Measurements from ENCODE around the gene LIME1.

LIME1 gene

DNA sequence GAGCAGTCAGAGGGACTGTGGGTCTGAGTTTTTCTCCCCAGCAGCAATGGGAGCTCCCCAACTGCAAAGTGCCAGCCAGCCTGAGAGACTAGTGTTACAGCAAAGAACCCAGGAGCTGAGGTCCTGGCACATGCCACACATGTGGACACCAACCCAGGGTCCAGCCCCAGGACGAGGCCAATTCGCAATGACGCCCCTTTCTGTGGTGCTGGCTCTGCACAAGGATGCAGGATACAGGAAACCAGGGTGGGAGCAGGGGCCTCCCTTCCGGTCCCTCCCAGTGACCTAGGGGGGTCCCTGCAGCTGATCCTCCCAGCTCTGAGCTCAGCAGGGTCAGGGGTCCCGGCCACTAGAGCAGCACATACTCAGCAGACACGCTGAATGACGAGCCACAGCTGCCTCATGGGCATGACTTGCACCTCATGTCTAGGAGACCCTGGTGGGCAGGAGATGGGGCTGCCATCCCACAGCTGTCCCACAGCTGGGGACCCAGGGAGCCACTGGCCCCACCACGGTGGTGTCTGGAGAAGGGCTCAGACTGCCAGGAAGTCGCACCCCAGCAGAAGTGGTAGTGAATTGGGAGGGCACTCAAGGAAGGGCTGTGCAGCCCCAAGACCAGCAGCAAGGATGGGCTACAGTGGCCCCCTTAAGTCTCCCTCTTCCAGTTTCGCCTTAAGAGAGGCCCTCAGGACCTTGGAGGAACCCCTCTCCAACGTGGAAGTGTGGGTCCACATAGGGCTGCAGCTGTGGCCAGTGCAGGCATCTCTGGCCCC, 32.3 kb upstream of the LIME1 start:
- H3K27me3 ChIP-seq (ENCODE audit: insufficient read depth, low read depth, severe bottlenecking) = no peaks in the 10 kb centered on the region
- H3K27ac ChIP-seq = no peak overlapping the region
- no peak for DNase-seq
- no peak for TF ChIP-seq CTCF (IDR thresholded peaks at IDR 0.05; ENCODE audit: low read depth, low read length)
- no peak overlapping the region for H3K4me3 ChIP-seq (ENCODE audit: low read depth, low read length)
- no peaks in the 10 kb centered on the region for H3K9me3 ChIP-seq (ENCODE audit: severe bottlenecking)
- peaks cover 42% of the 10 kb centered on the region for H3K36me3 ChIP-seq

- Histone ChIP-seq H3K4me3 (ENCODE audit: low read depth, low read length) (no peak overlapping the region), H3K27me3 (ENCODE audit: insufficient read depth, low read depth, severe bottlenecking) (no peaks in the 10 kb centered on the region), H3K9me3 (ENCODE audit: severe bottlenecking) (no peaks in the 10 kb centered on the region), H3K27ac (no peak overlapping the region), H3K36me3 (peaks cover 47% of the 10 kb centered on the region)
- no peak for TF ChIP-seq CTCF (IDR thresholded peaks at IDR 0.05; ENCODE audit: low read depth, low read length)
- DNase-seq = no peak
Measured at GRCh38 chr20:63704749-63705117, 31.7 kb upstream of the LIME1 start.

GRCh38 chr20:63705232-63706026, 31.0 kb upstream of the LIME1 start:
- peaks cover 53% of the 10 kb centered on the region for H3K36me3 ChIP-seq
- no peak for DNase-seq
- H3K27me3 ChIP-seq (ENCODE audit: insufficient read depth, low read depth, severe bottlenecking) = no peaks in the 10 kb centered on the region
- TF ChIP-seq CTCF (IDR thresholded peaks at IDR 0.05; ENCODE audit: low read depth, low read length) = no peak
- no peaks in the 10 kb centered on the region for H3K9me3 ChIP-seq (ENCODE audit: severe bottlenecking)
- H3K27ac ChIP-seq = no peak overlapping the region
- no peak overlapping the region for H3K4me3 ChIP-seq (ENCODE audit: low read depth, low read length)

- H3K36me3 ChIP-seq = peaks cover 60% of the 10 kb centered on the region
Measured at GRCh38 chr20:63706027-63706695, 30.3 kb upstream of the LIME1 start.

More at GRCh38 chr20:63706027-63706695, 30.3 kb upstream of the LIME1 start:
- Histone ChIP-seq H3K27me3 (ENCODE audit: insufficient read depth, low read depth, severe bottlenecking) (no peaks in the 10 kb centered on the region), H3K9me3 (ENCODE audit: severe bottlenecking) (no peaks in the 10 kb centered on the region), H3K27ac (no peak overlapping the region), H3K4me3 (ENCODE audit: low read depth, low read length) (no peak overlapping the region)
- DNase-seq = no peak
- no peak for TF ChIP-seq CTCF (IDR thresholded peaks at IDR 0.05; ENCODE audit: low read depth, low read length)
